ENCODE measurements around the gene TADA1.

The TADA1 gene

DNA sequence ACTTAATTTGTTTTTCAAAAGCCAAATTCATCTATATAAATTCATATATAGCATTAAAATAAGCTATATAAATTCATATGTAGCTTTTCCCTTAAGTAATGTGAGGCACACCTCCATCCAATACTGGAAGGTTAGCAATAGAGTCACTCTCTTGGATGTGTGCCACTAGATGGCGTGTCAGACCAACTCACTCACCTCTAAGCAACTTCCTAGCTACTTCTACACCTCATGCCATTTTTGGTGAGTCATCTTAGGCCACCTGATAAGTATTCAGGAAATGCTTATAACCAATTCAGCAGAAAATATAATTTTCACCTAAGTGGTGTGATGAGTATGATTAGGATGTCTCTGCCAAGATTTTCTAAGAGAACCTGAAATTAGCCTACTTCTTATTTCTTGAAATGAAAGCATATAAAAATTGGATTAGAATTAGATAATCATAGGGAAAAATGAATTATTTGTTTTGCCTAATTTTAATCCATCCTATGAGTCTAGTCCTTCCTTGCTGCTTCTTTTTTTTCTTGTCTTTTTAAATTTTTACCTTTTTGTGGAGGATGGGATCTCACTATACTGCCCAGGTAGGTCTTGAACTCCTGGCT, 34.4 kb upstream of the TADA1 start:
- no peak overlapping the region for H3K4me3 ChIP-seq
- no peaks in the 10 kb centered on the region for H3K27me3 ChIP-seq
- TF ChIP-seq CTCF (IDR thresholded peaks at IDR 0.05), result peak; percentile 53 to 58
- intact Hi-C loops (cut with DNase I; ENCODE audit: low total_unique reads), result no loop called here
- H3K4me1 ChIP-seq, result peaks cover 0 to 14% (median 3%) of the 10 kb centered on the region in 4 donors
- DNase-seq, result peak in 1 of 2 donors; percentile 33
- H3K9me3 ChIP-seq, result no peaks in the 10 kb centered on the region
- no peaks in the 10 kb centered on the region for H3K36me3 ChIP-seq
- no peak overlapping the region for H3K27ac ChIP-seq

- no peak overlapping the region for H3K27ac ChIP-seq
- H3K27me3 ChIP-seq, result no peaks in the 10 kb centered on the region
- intact Hi-C loops (cut with DNase I; ENCODE audit: low total_unique reads), result loop anchor here (5.0 kb wide), 1 partner anchor 148 kb away; no protein-coding TSS in a partner anchor
- H3K9me3 ChIP-seq, result no peaks in the 10 kb centered on the region
- no peaks in the 10 kb centered on the region for H3K36me3 ChIP-seq
- DNase-seq, result no peak
- peaks cover 0 to 25% (median 7%) of the 10 kb centered on the region in 4 donors for H3K4me1 ChIP-seq
- no peak for TF ChIP-seq CTCF (IDR thresholded peaks at IDR 0.05)
- no peak overlapping the region for H3K4me3 ChIP-seq
These were observed 32.9 kb upstream of the TADA1 start for GRCh38 chr1:166908942-166909341.

- TF ChIP-seq CTCF (IDR thresholded peaks at IDR 0.05), result no peak
- intact Hi-C loops (cut with DNase I; ENCODE audit: low total_unique reads), result loop anchor here (5.0 kb wide), 1 partner anchor 150 kb away; no protein-coding TSS in a partner anchor
- Histone ChIP-seq H3K27ac (no peak overlapping the region), H3K4me1 (peaks cover 0 to 25% (median 7%) of the 10 kb centered on the region in 4 donors), H3K36me3 (no peaks in the 10 kb centered on the region), H3K27me3 (no peaks in the 10 kb centered on the region), H3K4me3 (no peak overlapping the region), H3K9me3 (no peaks in the 10 kb centered on the region)
- DNase-seq, result no peak
These were observed 31.7 kb upstream of the TADA1 start for GRCh38 chr1:166907763-166908162.

GRCh38 chr1:166907051-166907450, 31.0 kb upstream of the TADA1 start:
- H3K27ac ChIP-seq, result no peak overlapping the region
- intact Hi-C loops (cut with DNase I; ENCODE audit: low total_unique reads), result loop anchor here (5.0 kb wide), 1 partner anchor 150 kb away; no protein-coding TSS in a partner anchor

GRCh38 chr1:166906647-166907046, 30.6 kb upstream of the TADA1 start:
- no peak for DNase-seq
- H3K4me1 ChIP-seq, result peaks cover 0 to 25% (median 7%) of the 10 kb centered on the region in 4 donors
- intact Hi-C loops (cut with DNase I; ENCODE audit: low total_unique reads), result loop anchor here (5.0 kb wide), 1 partner anchor 151 kb away; no protein-coding TSS in a partner anchor
- no peak for TF ChIP-seq CTCF (IDR thresholded peaks at IDR 0.05)
- H3K27me3 ChIP-seq, result no peaks in the 10 kb centered on the region
- H3K27ac ChIP-seq, result no peak overlapping the region
- no peak overlapping the region for H3K4me3 ChIP-seq
- H3K36me3 ChIP-seq, result no peaks in the 10 kb centered on the region
- no peaks in the 10 kb centered on the region for H3K9me3 ChIP-seq

More at GRCh38 chr1:166907051-166907450, 31.0 kb upstream of the TADA1 start:
- TF ChIP-seq CTCF (IDR thresholded peaks at IDR 0.05), result no peak
- Histone ChIP-seq H3K9me3 (no peaks in the 10 kb centered on the region), H3K27me3 (no peaks in the 10 kb centered on the region), H3K4me1 (peaks cover 0 to 25% (median 7%) of the 10 kb centered on the region in 4 donors), H3K4me3 (no peak overlapping the region), H3K36me3 (no peaks in the 10 kb centered on the region)
- no peak for DNase-seq

Measured in tibial artery (tissue), 4 donors.